GM12878 (cell line): ENCODE results near the gene NUP85. TPM values are rescaled to one million over a fixed set of nuclear protein-coding genes. Genes with fewer than 3 reads are reported as not detected.

ENCODE experiments used
- BACH1 ChIP-seq: fragments of 450-650 bp; IDR thresholded peaks from 2 replicates; pipeline ENCODE4 v1.6.1; 2017; ENCODE audit warnings: mild to moderate bottlenecking, borderline replicate concordance
- CBFB ChIP-seq: IDR thresholded peaks from 2 replicates; pipeline ENCODE4 v1.6.1; 2016; ENCODE audit warnings: antibody characterized with exemption, low read depth
- ETV6 ChIP-seq, 2 experiments: fragments of 450-650 bp in 1 of 2; IDR thresholded peaks in 1 of 2; conservative IDR thresholded peaks in 1 of 2; 2 replicates each; pipeline ENCODE4 v1.6.1; 2014; ENCODE audit warnings: antibody characterized with exemption in 1 of 2, borderline replicate concordance in 1 of 2, low read depth in 1 of 2, mild to moderate bottlenecking in 1 of 2, moderate library complexity in 1 of 2
- FOXM1 ChIP-seq: IDR thresholded peaks from 2 replicates; pipeline ENCODE4 v1.6.1; 2012; ENCODE audit warnings: low read depth, mild to moderate bottlenecking, inconsistent platforms, low read length, moderate library complexity
- IKZF1 ChIP-seq: fragments of 450-650 bp; conservative IDR thresholded peaks from 2 replicates; pipeline ENCODE4 v1.6.1; 2017; ENCODE audit warnings: antibody characterized with exemption, mild to moderate bottlenecking
- JUNB ChIP-seq: IDR thresholded peaks from 2 replicates; pipeline ENCODE4 v1.6.1; 2016; ENCODE audit warnings: antibody characterized with exemption, mild to moderate bottlenecking
- JUND ChIP-seq: IDR thresholded peaks from 2 replicates; pipeline ENCODE4 v1.6.1; 2012; ENCODE audit warnings: low read depth, mild to moderate bottlenecking, low read length, improper control_type of control experiment, moderate library complexity
- MEF2A ChIP-seq: IDR thresholded peaks from 2 replicates; pipeline ENCODE4 v1.6.1; 2011; ENCODE audit warnings: low read depth, mild to moderate bottlenecking, low read length, moderate library complexity; ENCODE audit not compliant: insufficient read depth
- NR2C1 ChIP-seq: fragments of 450-650 bp; IDR thresholded peaks from 2 replicates; pipeline ENCODE4 v1.6.1; 2017; ENCODE audit warnings: antibody characterized with exemption, mild to moderate bottlenecking, moderate library complexity
- POLR2A ChIP-seq: IDR thresholded peaks from 2 replicates; pipeline ENCODE4 v1.6.1; 2011; ENCODE audit warnings: low read depth, mild to moderate bottlenecking, low read length
- POU2F2 ChIP-seq: IDR thresholded peaks from 3 replicates; pipeline ENCODE4 v1.6.1; 2011; ENCODE audit warnings: low read depth, mild to moderate bottlenecking, low read length, borderline replicate concordance
- PRDM15 ChIP-seq: fragments of 450-650 bp; formaldehyde crosslinking; IDR thresholded peaks from 2 replicates; pipeline ENCODE4 v1.4.0; 2020; ENCODE audit warnings: mild to moderate bottlenecking, moderate library complexity
- RFX5 ChIP-seq: IDR thresholded peaks from 2 replicates; pipeline ENCODE4 v1.6.1; 2011; ENCODE audit warnings: low read depth, low read length, improper control_type of control experiment
- SRF ChIP-seq, 2 experiments: IDR thresholded peaks; 2 replicates each; pipeline ENCODE4 v1.6.1; 2011; ENCODE audit warnings: low read depth in 2 of 2, low read length in 2 of 2, mild to moderate bottlenecking in 1 of 2, moderate library complexity in 1 of 2
- TCF7 ChIP-seq: IDR thresholded peaks from 2 replicates; pipeline ENCODE4 v1.6.1; 2014; ENCODE audit warnings: antibody characterized with exemption, borderline replicate concordance
- ZNF207 ChIP-seq: fragments of 450-650 bp; IDR thresholded peaks from 2 replicates; pipeline ENCODE4 v1.6.1; 2014; ENCODE audit warnings: antibody characterized with exemption, mild to moderate bottlenecking, borderline replicate concordance
- ZNF622 ChIP-seq: fragments of 450-650 bp; IDR thresholded peaks from 2 replicates; pipeline ENCODE4 v1.6.1; 2017; ENCODE audit warnings: mild to moderate bottlenecking, inconsistent platforms
- polyA plus RNA-seq, 11 experiments: library from polyadenylated mRNA; depleted of rRNA in 4 of 11; unstranded in 6 of 11; stranded (reverse) in 5 of 11; fragments of >200 nt; fragmentation: Nextera tagmentation in 4 of 11; fragmentation: Illumina TruSeq in 1 of 11; extraction: Ambion mirVana in 4 of 11; extraction: Trizol in 1 of 11; gene quantifications; 1 replicate in 1 of 11; 2 replicates in 10 of 11; pipeline versions ENCODE4 v1.2.1 to v1.2.3, GENCODE V29; 2011 to 2016; ENCODE audit warnings: inconsistent platforms in 2 of 11, missing spikeins in 2 of 11, low read depth in 1 of 11
- total RNA-seq, 4 experiments: library from RNA; depleted of rRNA in 3 of 4; stranded (reverse); fragments of >200 nt in 3 of 4; fragmentation: Illumina TruSeq in 1 of 4; extraction: Trizol in 1 of 4; gene quantifications; 2 replicates each; pipeline versions ENCODE4 v1.2.1 to v1.2.3, GENCODE V29; 2013 to 2021
- TF ChIP-seq, protein P1 (sequence below): fragments of 450-650 bp; formaldehyde crosslinking; IDR thresholded peaks from 2 replicates; pipeline ENCODE4 v1.4.0; 2022; ENCODE audit warnings: mild to moderate bottlenecking, moderate library complexity
- TF ChIP-seq, protein P2 (sequence below): fragments of 450-650 bp; IDR thresholded peaks from 2 replicates; pipeline ENCODE4 v1.6.1; 2014; ENCODE audit warnings: mild to moderate bottlenecking
- TF ChIP-seq, protein P3 (sequence below): fragments of 450-650 bp; IDR thresholded peaks from 2 replicates; pipeline ENCODE4 v1.6.1; 2017; ENCODE audit warnings: mild to moderate bottlenecking, low read depth, inconsistent platforms; ENCODE audit not compliant: poor library complexity, severe bottlenecking

Gene NUP85
- total and polyA plus RNA-seq, 10 of the 15 experiments (the other 5 are each of a cell fraction or from before 2014, with no cell fraction given), result 54.0 to 135 (median 95.4) TPM

DNA sequence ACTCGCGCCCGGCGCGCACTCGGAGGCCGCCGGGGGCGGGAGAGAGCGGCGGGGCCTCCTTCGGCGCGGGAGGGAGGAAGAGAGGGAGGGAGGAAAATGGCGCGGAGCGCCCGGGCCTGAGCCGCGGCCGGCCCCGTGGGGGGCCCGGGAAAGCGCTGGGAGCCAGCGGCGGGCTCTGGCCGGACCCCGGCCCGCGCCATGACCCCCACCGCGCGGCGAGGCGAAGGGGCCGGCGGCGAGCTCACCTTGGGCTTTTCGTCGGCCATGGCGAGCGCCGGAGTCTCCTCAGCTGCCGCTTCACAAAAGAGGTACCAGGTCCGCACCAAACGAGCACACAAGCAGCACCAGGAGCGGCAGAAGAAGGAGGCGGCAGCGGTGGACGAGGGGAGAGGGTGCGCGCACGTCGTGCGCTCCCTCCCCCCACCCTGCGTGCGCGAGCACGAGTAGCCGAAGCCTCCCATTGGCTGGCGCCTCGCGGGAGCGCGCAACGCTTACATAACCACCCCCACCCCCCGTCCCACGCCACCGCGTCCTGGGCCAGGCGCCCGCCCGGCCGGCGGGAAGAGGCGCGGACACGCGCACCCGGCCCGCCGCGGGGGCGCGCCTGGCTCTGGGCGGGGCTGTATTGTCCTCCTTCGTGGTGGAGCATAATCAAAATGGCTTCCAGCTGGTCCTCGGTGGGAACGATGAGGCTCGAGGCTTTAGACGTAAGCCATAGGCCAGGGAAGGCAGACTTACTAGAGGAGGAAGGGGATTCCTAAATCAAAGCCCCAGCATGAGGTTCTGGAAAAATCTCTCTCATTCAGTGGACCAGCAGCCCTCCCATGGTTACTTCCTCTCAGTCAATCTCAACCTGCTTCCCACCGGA lies 22.7 kb upstream of the NUP85 start, which contains the start of gene SUMO2 (continued):
- TF ChIP-seq SRF (IDR thresholded peaks at IDR 0.05; ENCODE audit: low read depth in 2 of 2, low read length in 2 of 2) (no peak), TCF7 (no peak), CBFB (no peak), POU2F2 (peak; percentile 38; the same call in 1 of the 3 replicates), PRDM15 (CRISPR knock-in tag) (peak; percentile 21; the same call in 1 of the 2 replicates), ETV6 (conservative IDR thresholded peaks at IDR 0.05 in 1 of 2, IDR thresholded peaks at IDR 0.05 in 1 of 2; ENCODE audit: borderline replicate concordance in 1 of 2, low read depth in 1 of 2) (no peak), FOXM1 (no peak), ZNF207 (peak; percentile 62), IKZF1 (peak; percentile 76), ZNF622 (no peak), JUND (no peak), POLR2A (peak; percentile 94), BACH1 (0 out of 2 replicates have a peak, but pooled peaks have one; percentile 8), NR2C1 (no peak), JUNB (no peak), RFX5 (no peak), MEF2A (0 out of 2 replicates have a peak, but pooled peaks have one; percentile 30)
- TF ChIP-seq, protein P1, sequence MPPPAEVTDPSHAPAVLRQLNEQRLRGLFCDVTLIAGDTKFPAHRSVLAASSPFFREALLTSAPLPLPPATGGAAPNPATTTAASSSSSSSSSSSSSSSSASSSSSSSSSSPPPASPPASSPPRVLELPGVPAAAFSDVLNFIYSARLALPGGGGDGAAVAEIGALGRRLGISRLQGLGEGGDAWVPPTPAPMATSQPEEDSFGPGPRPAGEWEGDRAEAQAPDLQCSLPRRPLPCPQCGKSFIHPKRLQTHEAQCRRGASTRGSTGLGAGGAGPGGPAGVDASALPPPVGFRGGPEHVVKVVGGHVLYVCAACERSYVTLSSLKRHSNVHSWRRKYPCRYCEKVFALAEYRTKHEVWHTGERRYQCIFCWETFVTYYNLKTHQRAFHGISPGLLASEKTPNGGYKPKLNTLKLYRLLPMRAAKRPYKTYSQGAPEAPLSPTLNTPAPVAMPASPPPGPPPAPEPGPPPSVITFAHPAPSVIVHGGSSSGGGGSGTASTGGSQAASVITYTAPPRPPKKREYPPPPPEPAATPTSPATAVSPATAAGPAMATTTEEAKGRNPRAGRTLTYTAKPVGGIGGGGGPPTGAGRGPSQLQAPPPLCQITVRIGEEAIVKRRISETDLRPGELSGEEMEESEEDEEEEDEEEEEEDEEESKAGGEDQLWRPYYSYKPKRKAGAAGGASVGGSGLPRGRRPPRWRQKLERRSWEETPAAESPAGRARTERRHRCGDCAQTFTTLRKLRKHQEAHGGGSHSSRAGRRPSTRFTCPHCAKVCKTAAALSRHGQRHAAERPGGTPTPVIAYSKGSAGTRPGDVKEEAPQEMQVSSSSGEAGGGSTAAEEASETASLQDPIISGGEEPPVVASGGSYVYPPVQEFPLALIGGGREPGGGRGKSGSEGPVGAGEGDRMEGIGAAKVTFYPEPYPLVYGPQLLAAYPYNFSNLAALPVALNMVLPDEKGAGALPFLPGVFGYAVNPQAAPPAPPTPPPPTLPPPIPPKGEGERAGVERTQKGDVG (CRISPR knock-in tag), result no peak
- TF ChIP-seq, protein P2, sequence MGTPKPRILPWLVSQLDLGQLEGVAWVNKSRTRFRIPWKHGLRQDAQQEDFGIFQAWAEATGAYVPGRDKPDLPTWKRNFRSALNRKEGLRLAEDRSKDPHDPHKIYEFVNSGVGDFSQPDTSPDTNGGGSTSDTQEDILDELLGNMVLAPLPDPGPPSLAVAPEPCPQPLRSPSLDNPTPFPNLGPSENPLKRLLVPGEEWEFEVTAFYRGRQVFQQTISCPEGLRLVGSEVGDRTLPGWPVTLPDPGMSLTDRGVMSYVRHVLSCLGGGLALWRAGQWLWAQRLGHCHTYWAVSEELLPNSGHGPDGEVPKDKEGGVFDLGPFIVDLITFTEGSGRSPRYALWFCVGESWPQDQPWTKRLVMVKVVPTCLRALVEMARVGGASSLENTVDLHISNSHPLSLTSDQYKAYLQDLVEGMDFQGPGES, result peak; percentile 20; the same call in 1 of the 2 replicates
- TF ChIP-seq, protein P3, sequence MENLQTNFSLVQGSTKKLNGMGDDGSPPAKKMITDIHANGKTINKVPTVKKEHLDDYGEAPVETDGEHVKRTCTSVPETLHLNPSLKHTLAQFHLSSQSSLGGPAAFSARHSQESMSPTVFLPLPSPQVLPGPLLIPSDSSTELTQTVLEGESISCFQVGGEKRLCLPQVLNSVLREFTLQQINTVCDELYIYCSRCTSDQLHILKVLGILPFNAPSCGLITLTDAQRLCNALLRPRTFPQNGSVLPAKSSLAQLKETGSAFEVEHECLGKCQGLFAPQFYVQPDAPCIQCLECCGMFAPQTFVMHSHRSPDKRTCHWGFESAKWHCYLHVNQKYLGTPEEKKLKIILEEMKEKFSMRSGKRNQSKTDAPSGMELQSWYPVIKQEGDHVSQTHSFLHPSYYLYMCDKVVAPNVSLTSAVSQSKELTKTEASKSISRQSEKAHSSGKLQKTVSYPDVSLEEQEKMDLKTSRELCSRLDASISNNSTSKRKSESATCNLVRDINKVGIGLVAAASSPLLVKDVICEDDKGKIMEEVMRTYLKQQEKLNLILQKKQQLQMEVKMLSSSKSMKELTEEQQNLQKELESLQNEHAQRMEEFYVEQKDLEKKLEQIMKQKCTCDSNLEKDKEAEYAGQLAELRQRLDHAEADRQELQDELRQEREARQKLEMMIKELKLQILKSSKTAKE, result peak; percentile 26
